ENCODE results near the gene KANK3.
A peak's percentile ranks its signal among the peaks of the same experiment; 100 is the strongest.
"Not testable (repeated sequence)": the region's sequence is repeated elsewhere in the genome, so short reads cannot be mapped to it uniquely, and the experiment has no call there.

The KANK3 gene

GRCh38 chr19:8342684-8343482 is at the start of gene KANK3:
Gene KANK3 (minus strand): TSS chr19:8343262. CDS start chr19:8337828, 5,434 bp downstream.
- no peak for FAIRE-seq

- no peak for FAIRE-seq
These were observed 49.0 kb upstream of the KANK3 start for GRCh38 chr19:8392017-8392591.

- no peak for FAIRE-seq
These were observed 48.3 kb upstream of the KANK3 start for GRCh38 chr19:8391198-8392016.

GRCh38 chr19:8390617-8390981 is 47.5 kb upstream of the KANK3 start:
- peak; percentile 25 for FAIRE-seq

- FAIRE-seq = peak; percentile 99
These were observed 47.0 kb upstream of the KANK3 start, which contains the start of gene RAB11B for GRCh38 chr19:8389891-8390616. Gene RAB11B (plus strand): TSS chr19:8390360. CDS start chr19:8390417, 57 bp downstream.

- no peak for FAIRE-seq
These were observed 45.5 kb upstream of the KANK3 start for GRCh38 chr19:8388612-8388958.

- FAIRE-seq = no peak
These were observed 44.9 kb upstream of the KANK3 start for GRCh38 chr19:8387688-8388611.

- FAIRE-seq = no peak
These were observed 43.9 kb upstream of the KANK3 start for GRCh38 chr19:8386990-8387389.

- FAIRE-seq = not testable (repeated sequence)
These were observed 43.4 kb upstream of the KANK3 start for GRCh38 chr19:8386419-8386818.

- not testable (repeated sequence) for FAIRE-seq
These were observed 42.5 kb upstream of the KANK3 start for GRCh38 chr19:8385566-8385965.

- not testable (repeated sequence) for FAIRE-seq
These were observed 42.0 kb upstream of the KANK3 start for GRCh38 chr19:8385103-8385502.

- FAIRE-seq = not testable (repeated sequence)
These were observed 41.5 kb upstream of the KANK3 start for GRCh38 chr19:8384569-8384968.

- FAIRE-seq = not testable (repeated sequence)
These were observed 36.3 kb upstream of the KANK3 start for GRCh38 chr19:8379156-8379891.

- FAIRE-seq = no peak
These were observed 34.5 kb upstream of the KANK3 start for GRCh38 chr19:8377598-8377997.

GRCh38 chr19:8376373-8376974 is 33.4 kb upstream of the KANK3 start:
- not testable (repeated sequence) for FAIRE-seq

- FAIRE-seq = not testable (repeated sequence)
These were observed 32.7 kb upstream of the KANK3 start for GRCh38 chr19:8375766-8376165.

- FAIRE-seq = no peak
These were observed 31.1 kb upstream of the KANK3 start for GRCh38 chr19:8373867-8374813.

GRCh38 chr19:8371011-8371804 is 28.1 kb upstream of the KANK3 start:
- no peak for FAIRE-seq
